ENCODE data around the gene CRACR2A.

CRACR2A gene

DNA sequence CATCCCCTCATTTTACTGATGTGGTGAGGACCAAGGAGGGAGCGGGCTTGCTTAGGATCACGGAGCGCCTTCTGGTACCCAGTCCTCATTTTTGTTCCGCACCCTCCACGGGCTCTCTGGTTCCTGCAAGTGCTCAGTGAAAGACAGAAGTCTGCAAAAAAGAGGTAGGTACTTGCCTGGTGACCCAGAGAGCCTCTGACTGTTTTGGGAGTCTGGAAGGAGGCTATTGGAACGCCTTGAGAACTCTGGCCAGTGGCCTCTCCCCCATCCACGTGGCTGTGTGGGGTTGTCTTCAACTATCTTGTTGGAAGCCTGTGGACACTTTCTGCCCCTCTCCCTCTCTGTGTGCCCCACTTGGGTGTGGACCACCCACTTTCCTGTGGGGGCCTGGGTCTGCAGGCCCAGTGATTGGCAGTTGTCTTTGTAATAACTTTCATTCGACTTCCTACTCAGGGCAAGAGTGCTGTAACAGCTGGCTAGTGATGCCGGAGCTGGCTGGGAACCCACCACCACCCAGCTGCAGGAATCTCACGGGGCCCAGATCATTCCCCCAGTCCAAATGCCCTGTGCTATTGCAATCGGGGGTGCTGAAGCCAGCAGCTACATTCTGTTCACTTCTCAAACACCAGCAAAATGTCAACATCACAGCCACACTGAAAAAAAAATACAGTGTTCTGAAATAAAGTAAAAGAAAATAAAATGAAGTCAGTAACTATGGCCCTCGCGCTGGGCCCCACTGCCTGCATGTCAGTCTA is 139.1 kb downstream of the CRACR2A start:
- no peak for DNase-seq

DNA sequence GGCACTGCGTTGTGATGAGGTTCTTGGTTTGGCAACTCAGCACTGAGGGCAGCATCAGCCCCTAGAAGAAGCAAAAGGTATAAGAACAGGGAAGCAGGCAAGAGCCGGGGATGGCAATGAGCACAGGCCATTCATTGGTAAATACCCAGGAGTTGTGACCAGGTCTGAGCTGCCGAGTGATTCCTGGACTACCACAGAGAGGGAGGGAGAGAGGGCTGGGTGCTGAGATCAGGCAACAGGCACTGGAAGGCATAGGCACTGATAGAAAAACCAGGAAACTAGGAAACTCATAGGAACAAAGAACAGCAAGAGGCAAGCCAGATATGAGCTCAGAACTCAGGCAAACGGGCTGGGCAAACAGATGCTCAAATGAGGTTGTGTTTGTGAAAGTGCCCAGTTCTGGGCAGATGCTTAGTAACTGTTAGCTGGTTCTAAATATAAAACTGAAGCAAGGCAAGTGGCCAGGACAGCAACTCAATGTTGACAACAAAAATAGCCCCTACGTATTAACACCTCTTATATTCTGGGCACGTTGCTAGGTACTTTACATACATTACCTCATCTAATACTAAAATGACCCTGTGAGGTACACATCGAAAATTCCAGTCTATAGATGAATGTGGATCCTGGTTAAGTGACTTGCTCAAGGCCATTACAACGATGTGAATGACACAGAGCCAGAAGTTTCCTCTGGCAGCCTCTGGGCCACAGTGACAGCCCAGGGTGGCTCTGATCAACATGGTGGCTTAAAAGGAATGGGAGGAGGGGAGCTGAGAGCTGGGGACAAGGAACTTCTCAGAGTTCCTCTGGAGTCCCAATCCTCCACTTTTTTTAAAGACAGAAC is 140.8 kb downstream of the CRACR2A start:
- DNase-seq, result no peak

DNA sequence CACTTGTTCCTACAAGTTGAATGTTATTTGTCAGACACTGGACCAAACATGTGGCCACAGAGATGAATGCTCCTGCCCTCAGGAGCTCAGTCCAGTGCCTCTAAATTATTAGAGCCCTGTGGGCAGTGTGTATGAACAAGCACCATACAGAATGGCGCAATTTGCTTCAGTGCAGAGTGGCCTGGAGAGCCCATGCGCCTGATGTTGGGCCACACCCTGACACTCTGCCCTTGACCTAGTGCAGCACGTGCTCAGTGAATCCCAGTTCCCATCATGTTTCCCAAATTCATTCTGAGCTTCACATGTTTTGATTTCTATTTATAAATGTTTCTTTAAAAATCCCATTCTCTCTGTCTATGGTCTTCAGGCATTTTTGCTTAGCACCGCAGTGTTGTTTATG is 145.1 kb downstream of the CRACR2A start:
- DNase-seq, result no peak

DNA sequence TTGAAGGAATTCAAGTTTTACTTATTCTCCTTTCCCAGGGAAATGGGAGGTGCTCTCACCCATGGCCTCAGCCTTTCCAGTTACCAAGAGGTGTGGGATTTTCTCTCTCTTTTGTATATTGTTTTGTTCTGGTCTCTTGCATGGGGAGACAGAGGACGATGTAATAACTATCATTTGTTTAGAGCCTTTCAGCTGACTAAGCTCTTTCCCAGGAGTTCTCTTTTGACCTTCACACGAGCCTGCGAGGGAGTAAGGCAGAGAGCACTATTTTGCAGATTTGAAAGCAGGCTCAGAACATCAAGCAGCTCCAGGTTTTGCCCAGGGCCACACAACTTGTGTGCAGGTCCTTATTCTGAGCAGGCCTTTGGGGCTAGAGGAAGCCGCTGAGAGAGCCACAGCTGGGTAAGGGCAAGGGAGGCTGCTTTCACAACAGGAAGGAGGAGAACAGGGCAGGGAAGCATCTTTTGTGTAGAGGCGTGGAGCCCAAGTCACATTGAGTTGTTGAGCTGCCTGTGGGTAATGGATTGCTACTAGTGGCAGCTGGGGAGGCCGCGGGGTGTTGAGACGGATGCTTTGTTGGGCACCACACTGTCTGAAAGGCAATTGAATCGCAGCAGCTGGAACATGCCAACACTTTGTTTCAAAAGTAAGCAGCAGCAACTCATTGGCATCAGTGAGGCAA is 145.7 kb downstream of the CRACR2A start:
- DNase-seq, result no peak

DNA sequence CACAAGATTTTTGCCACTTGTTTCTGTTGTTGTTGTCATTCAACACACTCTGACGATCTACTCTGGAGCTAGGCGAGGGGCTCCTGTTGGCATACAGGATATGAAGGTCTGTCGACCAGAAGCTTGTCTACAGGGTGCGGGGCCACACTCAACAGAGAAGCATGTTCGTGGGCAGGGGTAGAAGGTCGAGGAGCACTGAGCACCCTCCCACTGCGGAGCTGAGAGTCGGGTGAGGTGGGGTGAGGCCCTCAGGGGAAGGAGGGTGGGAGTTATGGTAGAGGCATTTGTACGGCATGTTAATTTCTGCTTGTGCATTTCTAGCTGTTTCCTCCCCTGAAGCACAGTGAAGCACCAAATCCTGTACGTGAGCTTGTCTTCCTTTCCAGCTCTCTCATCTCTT is 146.8 kb downstream of the CRACR2A start:
- no peak for DNase-seq

DNA sequence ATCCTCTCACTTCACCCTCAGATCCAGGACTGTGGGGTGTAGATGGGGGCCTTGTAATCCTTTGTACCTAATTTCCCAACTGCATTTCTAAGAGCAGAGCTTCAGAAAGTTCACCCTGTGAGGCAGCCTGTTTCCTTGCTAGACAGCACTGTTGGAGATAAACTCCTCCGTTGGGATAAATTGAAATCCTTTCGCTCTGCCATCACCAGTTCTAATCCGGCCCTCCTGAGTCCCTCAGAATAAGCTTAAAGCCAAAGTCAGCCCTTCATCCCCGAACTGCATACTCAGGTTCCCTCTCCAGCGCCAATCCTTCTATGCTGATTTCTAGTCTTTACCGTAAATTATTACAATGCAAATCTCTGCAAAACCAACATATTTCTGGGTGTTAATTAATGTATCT is 147.2 kb downstream of the CRACR2A start:
- no peak for DNase-seq

DNA sequence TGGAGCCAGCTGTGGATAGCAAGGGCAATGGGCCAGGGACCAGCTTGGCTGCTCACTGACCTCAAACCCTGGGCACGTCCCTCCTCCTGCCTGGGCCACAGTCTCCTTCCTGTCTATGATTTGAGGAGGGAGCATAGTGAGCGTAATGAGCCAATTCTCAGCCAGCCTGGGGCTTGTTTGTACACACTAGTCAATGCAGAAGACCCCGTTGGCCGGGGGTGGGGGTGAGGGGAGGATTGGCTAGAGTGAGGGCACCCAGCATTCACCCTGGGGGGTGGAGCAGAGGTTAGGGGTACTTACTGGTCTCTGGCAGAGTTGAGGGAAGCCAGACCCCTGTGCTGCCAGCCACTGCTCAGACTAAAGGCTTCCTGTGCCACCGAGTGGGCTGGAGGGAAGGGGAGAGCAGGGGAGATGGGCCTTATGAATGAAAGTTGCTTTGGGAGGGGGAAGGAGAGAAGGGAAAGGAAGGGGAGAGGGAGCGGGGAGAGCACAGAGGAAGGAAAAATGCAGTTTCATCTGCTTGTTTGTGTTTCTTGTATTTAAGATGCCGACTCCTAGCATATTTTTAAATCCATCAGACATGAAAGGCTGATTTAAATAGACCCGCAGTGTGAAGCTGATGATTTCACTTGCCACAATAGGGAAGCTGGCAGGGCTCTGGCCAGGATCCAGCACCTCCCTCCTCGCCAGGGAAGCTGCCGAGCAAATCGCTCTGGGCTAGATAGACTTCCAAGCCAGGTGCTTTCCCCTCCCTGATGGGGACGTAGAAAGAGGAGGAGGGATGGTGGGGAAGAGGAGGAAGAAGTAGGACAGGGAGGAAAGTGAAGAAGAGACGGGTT is 147.9 kb downstream of the CRACR2A start:
- DNase-seq, result no peak

DNA sequence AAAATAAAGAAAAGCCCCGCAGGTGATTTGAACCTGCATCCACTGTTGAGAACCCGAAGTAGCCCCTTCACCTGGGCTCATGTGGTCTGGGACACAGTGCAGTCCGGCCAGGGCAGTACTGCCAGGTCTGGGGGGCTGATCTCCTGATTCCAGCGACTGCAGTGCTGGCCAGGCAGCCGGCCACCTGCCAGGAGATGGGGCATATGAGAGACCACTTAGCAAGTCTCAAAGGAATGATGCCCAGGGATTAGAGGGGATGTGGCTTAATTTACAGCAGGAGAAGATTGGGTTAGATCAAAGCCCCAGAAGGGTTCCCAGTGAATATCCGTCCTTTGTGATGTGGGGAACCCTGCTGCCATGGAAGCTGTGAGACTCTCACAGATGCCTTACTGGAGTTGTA is 148.6 kb downstream of the CRACR2A start:
- no peak for DNase-seq

DNA sequence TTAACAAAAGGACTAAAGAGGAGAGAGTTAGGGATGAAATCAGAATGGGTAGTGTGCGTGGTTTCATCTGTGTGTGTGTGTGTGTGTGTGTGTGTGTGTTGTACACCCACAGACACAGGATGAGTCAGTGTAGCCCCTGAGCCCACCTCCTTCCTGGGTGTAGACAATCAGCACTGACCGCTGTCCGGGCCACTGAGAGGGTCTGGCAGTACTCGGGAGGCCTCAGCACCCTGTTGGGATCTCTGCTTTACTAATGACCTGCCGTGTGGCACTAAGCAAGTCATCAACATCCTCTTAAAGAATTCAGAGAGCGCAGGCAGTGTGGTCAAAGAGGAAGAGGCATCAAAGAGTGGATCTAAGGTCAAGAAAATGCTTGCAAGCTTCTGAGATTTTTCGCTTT is 149.3 kb downstream of the CRACR2A start:
- DNase-seq, result no peak

DNA sequence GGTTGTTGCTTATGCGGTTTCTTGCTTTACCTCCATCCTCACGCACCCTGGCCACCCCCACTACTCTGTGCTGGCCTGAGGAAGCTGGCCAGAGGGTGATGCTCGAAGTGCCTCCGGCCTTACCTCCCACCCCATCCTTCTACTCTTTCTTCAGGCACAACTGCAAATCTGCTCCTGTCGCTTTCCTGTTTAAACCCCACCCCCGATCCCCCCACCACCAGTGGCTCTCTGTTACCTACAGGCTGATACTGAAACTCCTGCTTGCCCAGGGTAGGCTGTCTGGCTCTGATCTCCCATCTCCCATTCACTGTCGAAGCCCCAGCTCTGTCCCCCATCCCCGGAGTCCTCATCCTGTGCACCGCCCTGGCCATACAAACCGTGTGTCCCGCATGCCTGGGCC is 150.4 kb downstream of the CRACR2A start:
- DNase-seq, result no peak

DNA sequence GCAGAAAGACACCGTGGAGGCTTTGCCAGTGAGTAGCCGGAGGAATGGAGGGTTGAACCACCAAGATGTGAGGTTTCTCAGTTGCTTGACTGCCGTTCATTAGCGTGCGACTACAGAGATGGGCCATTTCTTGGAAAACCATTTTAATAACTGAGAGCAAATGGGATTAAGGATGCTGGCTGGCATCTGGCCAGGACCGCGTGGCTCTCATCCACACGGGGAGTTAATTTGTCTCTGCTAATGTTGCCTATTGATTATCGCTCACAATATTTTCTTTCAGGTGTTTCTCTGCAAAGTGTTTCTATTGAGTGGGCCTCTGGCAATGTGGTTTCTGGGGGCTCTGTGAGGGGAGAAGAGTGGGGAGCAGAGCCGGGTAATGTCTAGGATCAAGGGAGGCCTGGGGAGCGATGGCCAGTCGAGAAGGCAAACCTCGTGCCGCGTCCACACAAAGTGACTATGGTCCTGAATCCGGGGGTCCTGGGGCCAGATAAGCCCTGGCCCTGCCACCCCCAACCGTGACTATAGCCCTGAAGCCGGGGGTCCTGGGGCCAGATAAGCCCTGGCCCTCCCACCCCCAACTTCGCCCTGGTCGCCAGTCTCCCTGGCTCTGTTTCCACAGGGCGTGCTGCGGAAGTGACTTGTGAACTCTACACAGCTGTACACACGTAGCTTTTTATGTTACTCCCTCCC is 151.3 kb downstream of the CRACR2A start:
- no peak for DNase-seq

DNA sequence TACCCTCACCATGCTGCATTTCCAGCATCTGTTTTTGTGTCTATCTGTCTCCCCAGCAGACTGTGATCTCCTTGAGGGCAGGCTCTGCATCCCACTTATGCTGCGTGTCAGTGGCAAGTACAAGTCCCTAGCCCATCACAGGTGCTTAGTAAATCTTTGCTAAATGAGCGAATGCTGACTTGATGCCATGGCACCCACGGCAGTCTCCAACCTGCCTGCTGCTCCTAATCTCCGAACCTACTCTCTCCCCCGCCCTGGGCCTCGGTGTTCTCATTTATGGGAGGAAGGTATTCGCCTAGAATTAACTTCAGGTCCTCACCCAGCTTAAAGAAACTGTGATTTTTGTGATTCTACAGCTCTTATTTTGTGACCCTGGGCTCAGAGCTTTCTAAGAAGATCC is 152.0 kb downstream of the CRACR2A start:
- DNase-seq, result no peak

DNA sequence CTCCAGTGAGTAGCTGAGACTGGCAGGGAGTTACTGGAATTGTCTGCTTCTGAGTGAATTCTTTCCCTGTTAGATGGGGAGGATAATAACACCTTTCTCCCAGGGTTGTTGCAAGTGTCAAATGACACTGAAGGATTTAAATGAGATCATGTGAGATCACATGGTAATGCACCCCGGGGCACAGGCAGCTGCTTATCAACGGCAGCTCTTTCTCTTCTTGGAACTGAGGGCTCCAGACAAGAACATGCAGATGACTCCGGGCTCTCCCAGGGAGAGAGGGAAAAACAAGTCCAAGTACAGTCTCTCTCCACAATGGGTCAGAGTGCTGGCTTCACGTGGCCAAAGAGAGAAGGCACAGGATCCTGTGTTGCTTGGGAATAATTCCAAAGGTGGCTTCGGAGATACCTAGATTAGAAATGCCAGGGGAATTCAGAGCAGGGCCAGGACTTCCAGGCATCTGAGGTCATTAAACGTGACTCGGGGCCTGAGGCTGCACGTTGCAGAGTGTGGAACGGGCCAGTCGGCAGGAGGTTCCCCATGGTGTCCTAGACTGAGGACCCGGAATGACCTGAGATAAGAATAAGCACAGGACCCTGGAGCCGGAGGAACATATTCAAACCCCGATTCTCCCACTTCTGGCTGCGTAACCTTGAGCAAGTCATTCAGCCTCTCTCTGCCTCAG is 152.7 kb downstream of the CRACR2A start:
- DNase-seq, result no peak

DNA sequence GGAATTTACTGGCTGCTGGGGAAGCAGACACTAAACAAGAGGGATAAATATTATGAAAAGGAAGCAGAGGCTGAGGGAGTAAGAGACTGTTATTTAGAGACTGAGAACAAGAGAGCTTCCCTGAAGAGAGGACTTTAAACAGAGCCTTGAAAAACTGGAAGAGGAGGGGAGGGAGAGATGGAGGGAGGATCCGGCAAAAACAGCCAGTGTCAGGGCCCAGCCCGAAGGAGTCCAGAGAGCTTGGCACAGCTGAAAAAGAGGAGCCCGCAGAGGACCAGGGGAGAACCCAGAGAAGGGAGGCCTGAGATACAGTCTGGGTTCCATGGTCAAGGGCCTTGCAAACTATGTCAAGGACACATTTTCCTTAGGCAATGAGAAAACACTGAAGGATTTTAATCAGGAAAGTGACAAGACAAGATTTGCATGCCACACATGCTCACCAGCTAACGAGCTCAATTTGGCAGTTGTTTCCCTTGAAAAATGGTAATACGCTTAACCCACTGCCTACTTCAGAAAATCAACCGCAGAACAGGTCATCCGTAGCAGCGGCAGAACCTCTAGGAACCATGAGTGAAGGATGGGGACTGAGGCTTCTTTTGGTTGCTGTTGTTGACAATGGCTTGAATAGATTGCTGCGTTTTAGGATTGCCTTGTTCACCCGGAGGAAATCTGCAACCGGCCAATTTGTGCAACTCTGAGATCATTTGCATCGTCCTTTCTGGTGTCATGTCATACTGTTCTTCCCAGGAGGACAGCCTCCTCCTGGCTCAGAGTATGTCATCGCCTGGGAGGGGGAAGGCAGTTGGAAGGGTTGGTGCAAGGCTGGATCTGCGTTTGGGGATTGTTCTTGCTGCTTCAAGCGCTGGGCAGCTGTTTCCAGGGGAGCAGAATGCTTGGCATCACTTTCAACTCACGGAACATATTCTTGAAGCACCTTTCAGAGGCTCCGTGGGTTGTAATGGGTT is 153.7 kb downstream of the CRACR2A start:
- no peak for DNase-seq

DNA sequence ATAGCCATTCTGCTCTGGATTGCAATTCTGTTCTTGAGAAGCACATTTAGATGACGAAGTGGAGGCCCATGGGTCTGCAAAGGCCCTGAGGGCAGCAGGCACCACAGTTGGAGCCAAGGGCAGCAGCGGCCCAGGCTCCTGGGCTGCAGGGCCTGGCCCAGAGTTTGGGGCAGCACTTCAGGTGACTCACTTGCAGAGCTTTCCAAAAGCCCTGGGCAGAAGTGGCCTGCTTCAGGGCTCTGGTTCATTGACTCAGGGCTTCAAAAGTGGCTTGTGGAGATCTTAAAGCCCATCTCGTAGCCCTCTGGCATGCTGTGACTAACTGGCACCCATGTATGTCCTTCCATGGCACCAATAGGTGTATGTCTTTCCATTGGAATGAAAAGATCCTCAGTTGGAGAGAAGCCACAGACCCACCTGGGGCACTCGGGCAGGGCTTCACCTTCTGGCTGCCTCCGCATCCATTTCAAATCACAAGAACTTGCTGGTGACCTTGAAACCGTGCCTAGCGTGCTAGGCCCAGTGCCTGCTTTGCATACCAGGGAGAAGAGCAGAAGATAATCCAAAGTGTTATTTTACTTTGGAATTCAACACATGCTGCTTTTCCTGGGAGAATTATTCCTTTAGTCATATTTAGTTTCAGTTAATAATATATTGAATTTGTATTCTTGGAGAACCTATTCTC is 155.2 kb downstream of the CRACR2A start:
- no peak for DNase-seq

DNA sequence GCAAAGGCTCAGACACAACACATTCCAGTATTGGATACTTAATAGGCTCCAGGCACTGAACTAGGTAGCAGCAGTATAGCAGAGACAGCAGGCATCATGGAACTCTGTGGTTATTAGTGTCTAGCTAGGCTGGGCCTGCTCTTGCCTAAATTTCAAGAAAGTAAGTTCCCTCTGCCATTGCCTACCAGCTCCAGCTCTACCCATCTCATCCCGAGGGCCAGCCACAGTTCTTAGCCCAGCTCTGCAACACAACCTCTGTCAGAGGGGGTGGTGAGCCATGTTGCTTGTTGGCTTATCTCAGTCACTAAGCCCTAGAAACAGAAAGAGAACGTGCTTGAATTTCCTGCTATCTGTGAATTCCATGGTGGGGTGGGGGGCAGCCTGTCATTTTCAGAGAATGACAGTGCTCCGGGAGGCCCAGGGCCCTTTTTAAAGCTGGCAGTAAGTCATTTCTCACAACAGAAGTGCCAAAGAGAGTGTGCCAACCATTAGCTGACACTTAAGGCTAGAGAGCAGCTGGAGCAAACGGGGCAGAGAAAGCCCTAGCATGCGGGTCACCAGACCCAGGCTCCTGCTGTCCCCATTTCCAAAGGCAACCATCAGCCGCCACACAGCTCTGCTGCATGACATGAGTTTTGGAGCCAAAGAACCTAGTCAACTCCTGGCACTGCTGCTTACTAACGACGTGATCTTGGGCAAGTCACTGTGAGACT is 156.1 kb downstream of the CRACR2A start:
- DNase-seq, result no peak

DNA sequence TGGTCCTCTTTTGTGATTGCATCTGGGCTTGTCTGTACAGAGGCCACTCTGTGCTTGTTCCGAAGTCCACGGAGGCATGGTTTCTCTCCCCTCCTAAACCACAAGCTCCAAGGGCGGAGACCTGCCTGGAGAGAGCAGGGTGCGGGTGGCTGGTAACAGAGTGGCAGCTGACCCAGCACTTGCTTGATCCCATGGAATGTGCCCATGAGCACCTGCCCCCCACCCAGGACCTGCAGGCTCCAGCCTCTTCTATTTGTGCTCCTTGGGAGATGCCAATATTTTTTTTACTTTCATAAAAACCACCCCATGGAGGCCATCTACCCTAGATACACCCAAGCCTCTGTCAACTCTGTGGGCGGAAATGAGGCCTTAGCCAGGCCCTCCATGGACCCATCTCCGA is 157.2 kb downstream of the CRACR2A start:
- DNase-seq, result no peak

DNA sequence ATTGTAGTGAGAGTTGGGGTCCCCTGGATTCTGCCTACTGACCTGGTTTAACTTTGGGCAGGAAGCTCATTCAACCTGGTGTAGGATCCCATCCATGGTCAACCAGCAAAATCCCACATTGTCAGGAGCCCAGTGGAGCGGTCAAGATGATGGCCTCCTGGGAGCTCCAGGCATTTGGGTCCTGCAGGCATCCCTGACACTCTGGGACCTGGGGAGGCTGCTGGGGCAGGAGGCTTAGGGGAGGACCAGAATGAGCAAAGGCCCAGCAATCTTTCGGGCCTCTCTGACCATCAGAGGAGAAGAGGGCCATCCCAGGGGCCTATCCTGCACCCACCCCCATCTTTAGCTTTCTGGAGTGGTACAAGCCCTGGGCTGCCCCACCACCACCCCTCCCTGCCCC is 157.9 kb downstream of the CRACR2A start:
- DNase-seq, result no peak

DNA sequence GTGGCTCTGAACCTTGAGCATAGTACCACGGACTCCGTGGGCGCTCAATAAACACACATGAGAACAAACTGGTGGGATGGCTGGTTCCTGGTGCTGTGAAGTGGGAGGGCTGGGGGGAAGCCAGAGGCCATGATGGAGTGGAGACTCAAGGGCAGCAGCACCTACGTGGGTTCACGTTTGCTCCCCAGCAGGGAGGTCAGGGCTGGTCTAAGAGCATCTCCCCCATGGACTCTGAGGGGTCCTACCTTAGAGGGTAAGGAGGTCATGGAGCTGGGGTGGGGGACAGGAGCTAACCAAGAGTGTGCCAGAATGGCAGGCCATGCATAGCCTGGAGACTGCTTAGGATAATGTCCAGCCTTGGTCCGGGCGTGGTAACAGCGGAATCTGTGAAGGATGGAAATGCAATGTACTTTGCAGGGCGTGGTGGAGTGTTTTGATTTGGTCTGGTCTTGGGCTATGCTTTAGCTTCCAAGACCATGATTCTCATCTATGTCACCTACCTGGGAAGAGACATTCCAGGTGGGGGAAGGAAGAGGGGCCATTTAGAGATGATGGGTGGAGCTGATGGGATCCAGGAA is 158.9 kb downstream of the CRACR2A start:
- DNase-seq, result no peak

Measured in activated CD4-positive, alpha-beta T cell treated with anti-CD3 and anti-CD28 coated beads, Interleukin-2, amount 50 U/mL, for 1 hour (primary cell).